Caco-2 (cell line): ENCODE measurements around the gene SVIP. TPM values are rescaled to one million over a fixed set of nuclear protein-coding genes. Genes with fewer than 3 reads are reported as not detected.

Source experiments
- BruUV-seq: library from RNA; stranded (reverse); fragments of 400-500 nt; replicated peaks from 2 replicates; lab custom pipeline; 2021; lab: Mats Ljungman, UMichigan
- CTCF ChIA-PET: fragments of 300-600 bp; sonication (Branson Sonifier 250); formaldehyde crosslinking; loops from one replicate; lab custom pipeline; 2022; ENCODE audit warnings: antibody characterized with exemption; lab: Charles Lee
- POLR2A ChIA-PET: fragments of 300-600 bp; sonication (Branson Sonifier 250); formaldehyde crosslinking; loops from one replicate; lab custom pipeline; 2022; ENCODE audit warnings: antibody characterized with exemption; lab: Charles Lee
- DNase-seq, 2 experiments: peaks; one replicate each; pipeline versions ENCODE4 v3.0.0 to v3.0.0-alpha.2; 2020 to 2022
- H3K27me3 ChIP-seq: replicated peaks from 2 replicates; pipeline ENCODE4 v1.6.0; 2011; ENCODE audit warnings: low read length; ENCODE audit not compliant: control insufficient read depth, insufficient read depth
- H3K36me3 ChIP-seq: 2 replicates; pipeline ENCODE4 v1.5.1; 2011; ENCODE audit warnings: low read length; ENCODE audit not compliant: control insufficient read depth, insufficient read depth
- H3K4me1 ChIP-seq: fragments of 250-450 bp; sonication (Bioruptor Pico); 2 replicates; pipeline ENCODE4 v1.5.1; 2020; ENCODE audit warnings: mild to moderate bottlenecking
- H3K4me3 ChIP-seq: 2 replicates; pipeline ENCODE4 v1.5.1; 2011; ENCODE audit warnings: low read depth, mild to moderate bottlenecking, control low read depth, low read length
- H3K9me3 ChIP-seq: fragments of 250-450 bp; sonication (Bioruptor Pico); 2 replicates; pipeline ENCODE4 v1.5.1; 2020; ENCODE audit warnings: mild to moderate bottlenecking, moderate library complexity
- H3K27ac Mint-ChIP-seq: one replicate; pipeline ENCODE4 v1.8.0; 2022; ENCODE audit warnings: mixed read lengths; ENCODE audit not compliant: unreplicated experiment
- H3K27me3 Mint-ChIP-seq: one replicate; pipeline ENCODE4 v1.8.0; 2022; ENCODE audit warnings: mixed read lengths; ENCODE audit not compliant: insufficient read depth, unreplicated experiment
- H3K36me3 Mint-ChIP-seq: one replicate; pipeline ENCODE4 v1.8.0; 2022; ENCODE audit warnings: mild to moderate bottlenecking, mixed read lengths; ENCODE audit not compliant: insufficient read depth, unreplicated experiment
- H3K4me1 Mint-ChIP-seq: one replicate; pipeline ENCODE4 v1.8.0; 2022; ENCODE audit warnings: low read depth, mixed read lengths; ENCODE audit not compliant: unreplicated experiment
- H3K4me3 Mint-ChIP-seq: one replicate; pipeline ENCODE4 v1.8.0; 2022; ENCODE audit warnings: mild to moderate bottlenecking, moderate library complexity, mixed read lengths; ENCODE audit not compliant: unreplicated experiment
- H3K9me3 Mint-ChIP-seq: one replicate; pipeline ENCODE4 v1.8.0; 2022; ENCODE audit warnings: mixed read lengths; ENCODE audit not compliant: unreplicated experiment
- intact Hi-C: fragments of 100-400 bp; cut with micrococcal nuclease; formaldehyde crosslinking; loops from one replicate; pipeline ENCODE4 v1.10.0; 2022; ENCODE audit not compliant: unreplicated experiment
- total RNA-seq: library from RNA; stranded (reverse); gene quantifications from 2 replicates; pipeline ENCODE4 v1.2.3, GENCODE V29; 2022
- TF ChIP-seq, protein P1 (sequence below), 2 experiments: fragments of 200-600 bp in 1 of 2; IDR thresholded peaks; 1 replicate in 1 of 2; 2 replicates in 1 of 2; pipeline versions ENCODE4 v1.5.1 to v1.8.0; 2011 to 2022; ENCODE audit warnings: antibody characterized with exemption in 1 of 2, control low read depth in 1 of 2, inconsistent platforms in 1 of 2, low read depth in 1 of 2, low read length in 1 of 2, mild to moderate bottlenecking in 1 of 2, moderate library complexity in 1 of 2; ENCODE audit not compliant: insufficient read depth in 1 of 2, severe bottlenecking in 1 of 2, unreplicated experiment in 1 of 2

The SVIP gene
- total RNA-seq, 1 experiment from 2014 or later: 19.6 TPM

DNA sequence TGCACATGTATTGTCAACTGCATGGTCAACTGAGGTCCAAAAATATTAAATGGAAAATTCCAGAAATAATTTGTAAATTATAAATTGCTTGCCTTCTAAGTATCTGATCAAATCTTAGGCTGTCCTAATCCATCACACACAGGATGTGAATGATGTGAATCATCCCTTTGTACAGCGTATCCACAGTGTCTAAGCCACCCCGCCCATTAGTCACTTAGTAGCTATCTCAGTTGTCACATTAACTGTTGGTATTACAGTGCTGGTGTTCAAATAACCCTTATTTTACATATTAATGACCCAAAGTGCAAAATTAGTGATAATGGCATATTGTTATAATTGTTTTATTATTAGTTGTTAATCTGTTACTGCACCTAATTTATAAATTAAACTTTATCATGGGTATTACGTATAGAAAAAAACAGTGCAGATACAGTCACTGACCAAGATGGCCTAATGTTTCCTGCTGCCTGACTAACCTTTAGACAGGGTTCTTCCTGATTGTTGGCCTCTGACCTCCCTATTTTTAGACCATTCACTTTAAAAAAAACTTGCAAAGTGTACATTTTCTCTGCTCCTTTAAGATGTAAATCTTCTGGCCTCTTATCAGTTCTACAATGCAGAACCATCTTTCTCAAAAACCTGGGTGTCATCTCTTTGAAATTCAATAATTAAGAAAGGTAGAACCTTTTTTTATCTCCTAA, 2.9 kb upstream of the SVIP start:
- no peaks in the 10 kb centered on the region for H3K27me3 Mint-ChIP-seq
- H3K9me3 ChIP-seq: no peaks in the 10 kb centered on the region
- BruUV-seq: no TSS peak
- H3K4me1 ChIP-seq: peaks cover 14% of the 10 kb centered on the region
- no peaks in the 10 kb centered on the region for H3K36me3 ChIP-seq
- H3K4me3 ChIP-seq: no peak overlapping the region
- no peaks in the 10 kb centered on the region for H3K36me3 Mint-ChIP-seq
- POLR2A ChIA-PET: no interaction called here
- TF ChIP-seq, protein P1, sequence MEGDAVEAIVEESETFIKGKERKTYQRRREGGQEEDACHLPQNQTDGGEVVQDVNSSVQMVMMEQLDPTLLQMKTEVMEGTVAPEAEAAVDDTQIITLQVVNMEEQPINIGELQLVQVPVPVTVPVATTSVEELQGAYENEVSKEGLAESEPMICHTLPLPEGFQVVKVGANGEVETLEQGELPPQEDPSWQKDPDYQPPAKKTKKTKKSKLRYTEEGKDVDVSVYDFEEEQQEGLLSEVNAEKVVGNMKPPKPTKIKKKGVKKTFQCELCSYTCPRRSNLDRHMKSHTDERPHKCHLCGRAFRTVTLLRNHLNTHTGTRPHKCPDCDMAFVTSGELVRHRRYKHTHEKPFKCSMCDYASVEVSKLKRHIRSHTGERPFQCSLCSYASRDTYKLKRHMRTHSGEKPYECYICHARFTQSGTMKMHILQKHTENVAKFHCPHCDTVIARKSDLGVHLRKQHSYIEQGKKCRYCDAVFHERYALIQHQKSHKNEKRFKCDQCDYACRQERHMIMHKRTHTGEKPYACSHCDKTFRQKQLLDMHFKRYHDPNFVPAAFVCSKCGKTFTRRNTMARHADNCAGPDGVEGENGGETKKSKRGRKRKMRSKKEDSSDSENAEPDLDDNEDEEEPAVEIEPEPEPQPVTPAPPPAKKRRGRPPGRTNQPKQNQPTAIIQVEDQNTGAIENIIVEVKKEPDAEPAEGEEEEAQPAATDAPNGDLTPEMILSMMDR (IDR thresholded peaks at IDR 0.05; ENCODE audit: insufficient read depth in 1 of 2, low read depth in 1 of 2, low read length in 1 of 2, severe bottlenecking in 1 of 2, unreplicated experiment in 1 of 2): no peak
- no peak for DNase-seq
- no peaks in the 10 kb centered on the region for H3K27me3 ChIP-seq
- intact Hi-C loops: no loop called here
- H3K27ac Mint-ChIP-seq: no peak overlapping the region
- CTCF ChIA-PET: no interaction called here
- peaks cover 15% of the 10 kb centered on the region for H3K4me1 Mint-ChIP-seq
- H3K4me3 Mint-ChIP-seq: no peak overlapping the region
- no peaks in the 10 kb centered on the region for H3K9me3 Mint-ChIP-seq

DNA sequence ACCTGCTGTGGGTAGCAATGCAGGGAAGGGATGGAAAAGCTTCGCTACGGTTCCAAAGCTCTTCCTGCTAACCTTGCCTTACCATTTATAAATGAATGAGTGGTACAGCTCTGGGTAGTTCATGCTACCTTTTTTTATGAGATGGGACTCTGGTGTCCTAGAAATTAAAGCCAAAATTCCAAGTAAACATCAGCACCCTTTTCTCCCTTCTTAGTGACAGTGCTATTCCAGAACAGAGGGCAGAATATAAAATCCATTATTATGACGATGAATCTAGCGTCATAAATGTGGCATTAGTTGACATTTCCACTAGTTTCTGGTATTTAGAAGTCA, 447 bp upstream of the SVIP start:
- CTCF ChIA-PET: interaction anchor here (0.7 to 1.4 kb wide), 7 partner anchors 10 to 205 kb away, joined by 3 to 9 read pairs (median 4); partner anchors contain the start of gene FANCF
- Histone ChIP-seq H3K9me3 (no peaks in the 10 kb centered on the region), H3K36me3 (no peaks in the 10 kb centered on the region), H3K4me1 (peaks cover 14% of the 10 kb centered on the region), H3K4me3 (peak overlapping the region; percentile 21), H3K27me3 (no peaks in the 10 kb centered on the region)
- intact Hi-C loops: no loop called here
- Mint-ChIP-seq H3K9me3 (no peaks in the 10 kb centered on the region), H3K27me3 (no peaks in the 10 kb centered on the region), H3K4me1 (peaks cover 15% of the 10 kb centered on the region), H3K27ac (peak overlapping the region; percentile 66), H3K4me3 (peak overlapping the region; percentile 87), H3K36me3 (no peaks in the 10 kb centered on the region)
- POLR2A ChIA-PET: interaction anchor here (0.5 to 1.0 kb wide), 6 partner anchors 34 to 290 kb away, joined by 3 to 4 read pairs (median 3); partner anchors contain the start of gene FANCF
- TF ChIP-seq, protein P1 (IDR thresholded peaks at IDR 0.05; ENCODE audit: insufficient read depth in 1 of 2, low read depth in 1 of 2, low read length in 1 of 2, severe bottlenecking in 1 of 2, unreplicated experiment in 1 of 2): no peak
- DNase-seq: no peak
- BruUV-seq: no TSS peak

DNA sequence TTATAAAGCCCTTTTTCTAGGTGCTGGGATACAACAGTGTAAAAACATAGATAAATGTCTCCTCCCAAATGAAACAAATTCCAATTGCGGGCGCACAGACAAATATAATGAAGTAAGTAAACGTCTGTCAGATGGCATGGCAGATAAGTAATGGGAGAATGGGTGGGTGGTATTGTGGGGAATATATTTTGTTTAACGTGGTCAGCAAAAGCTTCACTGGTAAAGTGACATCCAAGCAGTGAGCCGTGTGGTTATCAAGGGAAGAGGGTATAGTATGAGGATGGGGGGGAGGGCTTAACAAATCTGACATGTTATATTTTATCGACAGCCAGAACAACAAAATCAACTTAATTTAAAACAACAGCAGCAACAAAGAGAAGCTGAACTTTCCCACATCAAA, 1.2 kb downstream of the SVIP start:
- no peaks in the 10 kb centered on the region for H3K27me3 ChIP-seq
- no TSS peak for BruUV-seq
- Mint-ChIP-seq H3K27ac (peak overlapping the region; percentile 38), H3K9me3 (no peaks in the 10 kb centered on the region), H3K4me1 (peaks cover 15% of the 10 kb centered on the region), H3K27me3 (no peaks in the 10 kb centered on the region), H3K36me3 (no peaks in the 10 kb centered on the region), H3K4me3 (peak overlapping the region; percentile 87)
- no peak for DNase-seq
- intact Hi-C loops: loop anchor here (2.0 to 5.0 kb wide), 2 partner anchors 158 to 491 kb away; partner anchors contain the start of gene SLC17A6
- no peaks in the 10 kb centered on the region for H3K9me3 ChIP-seq
- H3K4me3 ChIP-seq: peak overlapping the region; percentile 92
- TF ChIP-seq, protein P1 (IDR thresholded peaks at IDR 0.05; ENCODE audit: insufficient read depth in 1 of 2, low read depth in 1 of 2, low read length in 1 of 2, severe bottlenecking in 1 of 2, unreplicated experiment in 1 of 2): no peak
- no peaks in the 10 kb centered on the region for H3K36me3 ChIP-seq
- ChIA-PET CTCF (no interaction called here), POLR2A (no interaction called here)
- peaks cover 14% of the 10 kb centered on the region for H3K4me1 ChIP-seq
